ENCODE measurements around the gene CDON. TPM values are rescaled to one million over a fixed set of nuclear protein-coding genes. Genes with fewer than 3 reads are reported as not detected.

The CDON gene
- total RNA-seq, 4 donors from 2014 or later: 14.2 to 40.9 (median 29.1) TPM

GRCh38 chr11:125974284-125974683 lies 88.4 kb downstream of the CDON start:
- no peaks in the 10 kb centered on the region for H3K36me3 ChIP-seq
- no peaks in the 10 kb centered on the region for H3K9me3 ChIP-seq
- ATAC-seq: no peak
- no peak for TF ChIP-seq POLR2A (IDR thresholded peaks at IDR 0.05)
- TF ChIP-seq CTCF (IDR thresholded peaks at IDR 0.05): no peak
- TF ChIP-seq POLR2AphosphoS5 (IDR thresholded peaks at IDR 0.05): no peak
- no peak for TF ChIP-seq EP300 (IDR thresholded peaks at IDR 0.05)
- no peaks in the 10 kb centered on the region for H3K27me3 ChIP-seq
- no peak overlapping the region for H3K27ac ChIP-seq
- no peak overlapping the region for H3K4me3 ChIP-seq
- peaks cover 0 to 11% (median 0%) of the 10 kb centered on the region in 3 donors for H3K4me1 ChIP-seq

GRCh38 chr11:125971618-125972017 lies 91.0 kb downstream of the CDON start:
- H3K27ac ChIP-seq: no peak overlapping the region
- H3K36me3 ChIP-seq: no peaks in the 10 kb centered on the region
- TF ChIP-seq CTCF (IDR thresholded peaks at IDR 0.05) (no peak), EP300 (IDR thresholded peaks at IDR 0.05) (no peak), POLR2A (IDR thresholded peaks at IDR 0.05) (no peak), POLR2AphosphoS5 (IDR thresholded peaks at IDR 0.05) (no peak)
- no peaks in the 10 kb centered on the region for H3K4me1 ChIP-seq
- no peaks in the 10 kb centered on the region for H3K9me3 ChIP-seq
- H3K27me3 ChIP-seq: no peaks in the 10 kb centered on the region
- 40 to 80% methylated on average over 6 of the region's 6 CpGs for WGBS, 2 donors (ENCODE audit: low coverage in 1 of 2)
- no peak for ATAC-seq
- no peak overlapping the region for H3K4me3 ChIP-seq

- H3K27ac ChIP-seq: no peak overlapping the region
- H3K27me3 ChIP-seq: no peaks in the 10 kb centered on the region
- peaks cover 0 to 20% of the 10 kb centered on the region in 2 donors for H3K36me3 ChIP-seq
- H3K4me1 ChIP-seq: no peaks in the 10 kb centered on the region
- no peak overlapping the region for H3K4me3 ChIP-seq
- 64 to 68% methylated on average over 7 of the region's 7 CpGs for WGBS, 2 donors (ENCODE audit: low coverage in 1 of 2)
- H3K9me3 ChIP-seq: no peaks in the 10 kb centered on the region
- no peak for TF ChIP-seq CTCF (IDR thresholded peaks at IDR 0.05)
- no peak for TF ChIP-seq POLR2A (IDR thresholded peaks at IDR 0.05)
- no peak for TF ChIP-seq EP300 (IDR thresholded peaks at IDR 0.05)
- no peak for TF ChIP-seq POLR2AphosphoS5 (IDR thresholded peaks at IDR 0.05)
- ATAC-seq: no peak
These were observed 94.3 kb downstream of the CDON start for GRCh38 chr11:125968354-125968753.

GRCh38 chr11:125967515-125967914 lies 95.2 kb downstream of the CDON start:
- Histone ChIP-seq H3K36me3 (peaks cover 0 to 21% of the 10 kb centered on the region in 2 donors), H3K9me3 (peaks cover 0 to 5% (median 0%) of the 10 kb centered on the region in 3 donors), H3K4me1 (no peaks in the 10 kb centered on the region), H3K27me3 (no peaks in the 10 kb centered on the region), H3K4me3 (no peak overlapping the region), H3K27ac (no peak overlapping the region)
- 92 to 100% methylated on average over 1 to 4 of the region's 4 CpGs for WGBS, 2 donors (ENCODE audit: low coverage in 1 of 2)
- ATAC-seq: no peak
- TF ChIP-seq POLR2AphosphoS5 (IDR thresholded peaks at IDR 0.05): no peak
- TF ChIP-seq POLR2A (IDR thresholded peaks at IDR 0.05): no peak
- no peak for TF ChIP-seq EP300 (IDR thresholded peaks at IDR 0.05)
- no peak for TF ChIP-seq CTCF (IDR thresholded peaks at IDR 0.05)

GRCh38 chr11:125960771-125961170 lies 101.9 kb downstream of the CDON start:
- peaks cover 0 to 4% (median 0%) of the 10 kb centered on the region in 3 donors for H3K4me1 ChIP-seq
- WGBS, 2 donors (ENCODE audit: low coverage in 1 of 2): 84 to 86% methylated on average over 5 to 6 of the region's 6 CpGs
- peaks cover 0 to 8% (median 0%) of the 10 kb centered on the region in 3 donors for H3K9me3 ChIP-seq
- no peak overlapping the region for H3K27ac ChIP-seq
- H3K36me3 ChIP-seq: peaks cover 0 to 73% of the 10 kb centered on the region in 2 donors
- no peak for ATAC-seq
- no peak overlapping the region for H3K4me3 ChIP-seq
- H3K27me3 ChIP-seq: no peaks in the 10 kb centered on the region
- TF ChIP-seq CTCF (IDR thresholded peaks at IDR 0.05) (no peak), EP300 (IDR thresholded peaks at IDR 0.05) (no peak), POLR2A (IDR thresholded peaks at IDR 0.05) (no peak), POLR2AphosphoS5 (IDR thresholded peaks at IDR 0.05) (no peak)
